Panc1 (cell line): Measurements from ENCODE around the gene QKI. TPM values are rescaled to one million over a fixed set of nuclear protein-coding genes. Genes with fewer than 3 reads are reported as not detected.

ENCODE experiments used
- ATAC-seq: fragments of 200-7000 bp; cut with Tn5 transposase; 2 replicates; pipeline ENCODE4 v1.9.1; 2020; ENCODE audit warnings: mild to moderate bottlenecking, moderate library complexity
- BruUV-seq: library from RNA; stranded (reverse); fragments of 400-500 nt; replicated peaks from 2 replicates; lab custom pipeline; 2021; lab: Mats Ljungman, UMichigan
- CTCF ChIA-PET: fragments of 300-600 bp; sonication (Branson Sonifier 250); formaldehyde crosslinking; loops from one replicate; lab custom pipeline; 2022; ENCODE audit warnings: antibody characterized with exemption; lab: Charles Lee
- POLR2A ChIA-PET: fragments of 300-600 bp; sonication (Branson Sonifier 250); formaldehyde crosslinking; loops from one replicate; lab custom pipeline; 2022; ENCODE audit warnings: antibody characterized with exemption; lab: Charles Lee
- DNase-seq: peaks from one replicate; pipeline ENCODE4 v3.0.0-alpha.2; 2010; ENCODE audit warnings: low read depth, low spot score
- H3K27ac ChIP-seq: 2 replicates; pipeline ENCODE4 v1.5.1; 2011; ENCODE audit warnings: mild to moderate bottlenecking, low read length, inconsistent platforms
- H3K27me3 ChIP-seq: fragments of 200-500 bp; sonication (Bioruptor generic); 2 replicates; pipeline ENCODE4 v1.6.0; 2014; ENCODE audit warnings: low read length, inconsistent platforms; ENCODE audit not compliant: control insufficient read depth, insufficient read depth
- H3K36me3 ChIP-seq: fragments of 200-500 bp; sonication (Bioruptor generic); 2 replicates; pipeline ENCODE4 v1.5.1; 2014; ENCODE audit warnings: inconsistent platforms, mild to moderate bottlenecking, low read length, moderate library complexity; ENCODE audit not compliant: control insufficient read depth, insufficient read depth
- H3K4me1 ChIP-seq: 2 replicates; pipeline ENCODE4 v1.5.1; 2011; ENCODE audit warnings: inconsistent platforms, mild to moderate bottlenecking, low read length, moderate library complexity; ENCODE audit not compliant: control insufficient read depth, insufficient read depth
- H3K4me3 ChIP-seq, 2 experiments: 2 replicates each; pipeline ENCODE4 v1.5.1; 2011 to 2012; ENCODE audit warnings: low read depth in 2 of 2, low read length in 2 of 2, mild to moderate bottlenecking in 2 of 2, inconsistent platforms in 1 of 2, moderate library complexity in 1 of 2
- H3K9me3 ChIP-seq: fragments of 200-500 bp; sonication (Bioruptor generic); 2 replicates; pipeline ENCODE4 v1.5.1; 2014; ENCODE audit warnings: low read depth, mild to moderate bottlenecking, inconsistent platforms, low read length, moderate library complexity; ENCODE audit not compliant: control insufficient read depth, insufficient read depth
- POLR2AphosphoS5 ChIP-seq: IDR thresholded peaks from 2 replicates; pipeline ENCODE4 v1.6.1; 2012; ENCODE audit warnings: mild to moderate bottlenecking, low read depth, low read length, moderate library complexity
- SIN3A ChIP-seq: IDR thresholded peaks from 2 replicates; pipeline ENCODE4 v1.6.1; 2012; ENCODE audit warnings: low read depth, mild to moderate bottlenecking, low read length, moderate library complexity, borderline replicate concordance; ENCODE audit not compliant: insufficient read depth
- TCF7L2 ChIP-seq: IDR thresholded peaks from 2 replicates; pipeline ENCODE4 v1.6.1; 2011; ENCODE audit warnings: mild to moderate bottlenecking, low read depth, low read length, inconsistent platforms
- in situ Hi-C: cut with HindIII; loops from 2 replicates; pipeline ENCODE4 v1.10.0; 2016; ENCODE audit warnings: low sequenced_read_pairs, low pct_unique_long_range_greater_than_20kb
- intact Hi-C: fragments of 100-400 bp; cut with micrococcal nuclease; formaldehyde crosslinking; loops from one replicate; pipeline ENCODE4 v1.10.0; 2022; ENCODE audit not compliant: unreplicated experiment
- total RNA-seq: library from RNA; stranded (reverse); gene quantifications from one replicate; pipeline ENCODE4 v1.2.1, GENCODE V29; 2021; ENCODE audit not compliant: unreplicated experiment
- TF ChIP-seq, protein P1 (sequence below), 2 experiments: IDR thresholded peaks; 2 replicates each; pipeline ENCODE4 v1.6.1; 2011 to 2012; ENCODE audit warnings: low read depth in 2 of 2, control low read depth in 1 of 2, low read length in 1 of 2, mild to moderate bottlenecking in 1 of 2, moderate library complexity in 1 of 2; ENCODE audit not compliant: insufficient read depth in 1 of 2
- TF ChIP-seq, protein P2 (sequence below): fragments of 450-650 bp; IDR thresholded peaks from 2 replicates; pipeline ENCODE4 v1.5.1; 2017; ENCODE audit warnings: mild to moderate bottlenecking

The QKI gene
- total RNA-seq, 1 experiment from 2014 or later = 176 TPM

GRCh38 chr6:163387317-163387716 is 27.2 kb upstream of the QKI start:
- TF ChIP-seq TCF7L2 (no peak), SIN3A (no peak)
- TF ChIP-seq, protein P1, sequence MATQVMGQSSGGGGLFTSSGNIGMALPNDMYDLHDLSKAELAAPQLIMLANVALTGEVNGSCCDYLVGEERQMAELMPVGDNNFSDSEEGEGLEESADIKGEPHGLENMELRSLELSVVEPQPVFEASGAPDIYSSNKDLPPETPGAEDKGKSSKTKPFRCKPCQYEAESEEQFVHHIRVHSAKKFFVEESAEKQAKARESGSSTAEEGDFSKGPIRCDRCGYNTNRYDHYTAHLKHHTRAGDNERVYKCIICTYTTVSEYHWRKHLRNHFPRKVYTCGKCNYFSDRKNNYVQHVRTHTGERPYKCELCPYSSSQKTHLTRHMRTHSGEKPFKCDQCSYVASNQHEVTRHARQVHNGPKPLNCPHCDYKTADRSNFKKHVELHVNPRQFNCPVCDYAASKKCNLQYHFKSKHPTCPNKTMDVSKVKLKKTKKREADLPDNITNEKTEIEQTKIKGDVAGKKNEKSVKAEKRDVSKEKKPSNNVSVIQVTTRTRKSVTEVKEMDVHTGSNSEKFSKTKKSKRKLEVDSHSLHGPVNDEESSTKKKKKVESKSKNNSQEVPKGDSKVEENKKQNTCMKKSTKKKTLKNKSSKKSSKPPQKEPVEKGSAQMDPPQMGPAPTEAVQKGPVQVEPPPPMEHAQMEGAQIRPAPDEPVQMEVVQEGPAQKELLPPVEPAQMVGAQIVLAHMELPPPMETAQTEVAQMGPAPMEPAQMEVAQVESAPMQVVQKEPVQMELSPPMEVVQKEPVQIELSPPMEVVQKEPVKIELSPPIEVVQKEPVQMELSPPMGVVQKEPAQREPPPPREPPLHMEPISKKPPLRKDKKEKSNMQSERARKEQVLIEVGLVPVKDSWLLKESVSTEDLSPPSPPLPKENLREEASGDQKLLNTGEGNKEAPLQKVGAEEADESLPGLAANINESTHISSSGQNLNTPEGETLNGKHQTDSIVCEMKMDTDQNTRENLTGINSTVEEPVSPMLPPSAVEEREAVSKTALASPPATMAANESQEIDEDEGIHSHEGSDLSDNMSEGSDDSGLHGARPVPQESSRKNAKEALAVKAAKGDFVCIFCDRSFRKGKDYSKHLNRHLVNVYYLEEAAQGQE (IDR thresholded peaks at IDR 0.05; ENCODE audit: insufficient read depth in 1 of 2, low read depth in 2 of 2, low read length in 1 of 2) = no peak
- TF ChIP-seq, protein P2, sequence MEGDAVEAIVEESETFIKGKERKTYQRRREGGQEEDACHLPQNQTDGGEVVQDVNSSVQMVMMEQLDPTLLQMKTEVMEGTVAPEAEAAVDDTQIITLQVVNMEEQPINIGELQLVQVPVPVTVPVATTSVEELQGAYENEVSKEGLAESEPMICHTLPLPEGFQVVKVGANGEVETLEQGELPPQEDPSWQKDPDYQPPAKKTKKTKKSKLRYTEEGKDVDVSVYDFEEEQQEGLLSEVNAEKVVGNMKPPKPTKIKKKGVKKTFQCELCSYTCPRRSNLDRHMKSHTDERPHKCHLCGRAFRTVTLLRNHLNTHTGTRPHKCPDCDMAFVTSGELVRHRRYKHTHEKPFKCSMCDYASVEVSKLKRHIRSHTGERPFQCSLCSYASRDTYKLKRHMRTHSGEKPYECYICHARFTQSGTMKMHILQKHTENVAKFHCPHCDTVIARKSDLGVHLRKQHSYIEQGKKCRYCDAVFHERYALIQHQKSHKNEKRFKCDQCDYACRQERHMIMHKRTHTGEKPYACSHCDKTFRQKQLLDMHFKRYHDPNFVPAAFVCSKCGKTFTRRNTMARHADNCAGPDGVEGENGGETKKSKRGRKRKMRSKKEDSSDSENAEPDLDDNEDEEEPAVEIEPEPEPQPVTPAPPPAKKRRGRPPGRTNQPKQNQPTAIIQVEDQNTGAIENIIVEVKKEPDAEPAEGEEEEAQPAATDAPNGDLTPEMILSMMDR = no peak
- ATAC-seq = no peak
- H3K27ac ChIP-seq = no peak overlapping the region
- intact Hi-C loops (no loop called here), in situ Hi-C loops (no loop called here)
- no peaks in the 10 kb centered on the region for H3K9me3 ChIP-seq
- no peak for DNase-seq
- H3K27me3 ChIP-seq = no peaks in the 10 kb centered on the region
- ChIA-PET CTCF (no interaction called here), POLR2A (no interaction called here)
- no peak overlapping the region for H3K4me3 ChIP-seq
- peaks cover 11% of the 10 kb centered on the region for H3K4me1 ChIP-seq
- no peaks in the 10 kb centered on the region for H3K36me3 ChIP-seq
- BruUV-seq = no TSS peak

DNA sequence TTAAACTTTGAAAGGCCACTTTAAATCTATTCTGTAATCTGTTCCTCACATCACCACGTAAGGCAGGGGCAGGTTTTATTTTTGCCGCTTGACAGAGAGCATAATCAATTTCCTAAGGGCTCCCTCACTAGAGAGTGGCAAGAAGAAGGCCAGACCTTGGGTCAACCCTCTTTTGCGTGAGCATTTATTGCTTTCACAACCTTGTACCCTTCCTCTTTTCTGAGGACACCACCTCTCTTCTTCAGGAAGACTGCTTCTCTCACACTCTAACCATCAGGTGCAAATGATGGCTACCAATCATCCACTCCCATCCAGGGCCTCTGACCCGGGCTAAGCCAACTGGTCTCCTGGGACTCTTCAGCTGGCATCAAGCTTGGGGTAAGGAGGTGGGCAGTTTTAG is 25.2 kb upstream of the QKI start:
- Histone ChIP-seq H3K27me3 (no peaks in the 10 kb centered on the region), H3K4me3 (no peak overlapping the region), H3K27ac (peak overlapping the region; percentile 51; the same call in 1 of the 2 replicates), H3K9me3 (no peaks in the 10 kb centered on the region), H3K36me3 (no peaks in the 10 kb centered on the region), H3K4me1 (peaks cover 21% of the 10 kb centered on the region)
- DNase-seq = no peak
- BruUV-seq = no TSS peak
- intact Hi-C loops = no loop called here
- TF ChIP-seq POLR2AphosphoS5 = no peak
- no peak for TF ChIP-seq SIN3A
- ChIA-PET POLR2A (no interaction called here), CTCF (interaction anchor here (0.5 kb wide), 1 partner anchor 109 kb away, joined by 3 read pairs; no protein-coding TSS in a partner anchor)
- ATAC-seq = no peak
- in situ Hi-C loops = no loop called here

DNA sequence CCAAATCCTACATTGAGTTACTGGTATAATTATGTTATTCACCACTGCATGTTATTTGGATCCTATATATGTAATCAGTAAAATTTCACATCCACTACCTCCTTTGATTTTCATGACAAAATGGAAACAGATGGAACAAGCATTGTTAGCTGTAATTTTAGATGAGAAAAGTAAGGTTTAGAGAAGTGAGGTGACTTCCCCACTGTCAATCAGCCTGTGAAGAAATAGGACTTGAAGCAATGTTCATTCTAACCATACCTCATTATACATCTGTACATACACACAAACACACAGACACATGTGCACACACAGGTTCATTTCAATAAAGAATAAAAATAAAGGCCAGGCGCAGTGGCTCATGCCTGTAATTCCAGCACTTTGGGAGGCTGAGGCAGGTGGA is 23.7 kb upstream of the QKI start:
- Histone ChIP-seq H3K36me3 (no peaks in the 10 kb centered on the region), H3K27ac (peak overlapping the region; percentile 61; the same call in 1 of the 2 replicates), H3K4me1 (peaks cover 21% of the 10 kb centered on the region), H3K27me3 (no peaks in the 10 kb centered on the region), H3K4me3 (no peak overlapping the region), H3K9me3 (no peaks in the 10 kb centered on the region)
- ChIA-PET CTCF (no interaction called here), POLR2A (no interaction called here)
- intact Hi-C loops (no loop called here), in situ Hi-C loops (no loop called here)
- no TSS peak for BruUV-seq
- TF ChIP-seq, protein P2 = no peak
- TF ChIP-seq, protein P1 (IDR thresholded peaks at IDR 0.05; ENCODE audit: insufficient read depth in 1 of 2, low read depth in 2 of 2, low read length in 1 of 2) = no peak
- TF ChIP-seq SIN3A (no peak), POLR2AphosphoS5 (no peak), TCF7L2 (no peak)
- DNase-seq (no peak), ATAC-seq (no peak)
